NCI-H2171 treated with DMSO at 0.1 percent for 48 hours (cell line): ENCODE data around the gene DMGDH.
"Not testable (repeated sequence)": the region's sequence is repeated elsewhere in the genome, so short reads cannot be mapped to it uniquely, and the experiment has no call there.

ENCODE experiments used
- DNase-seq: peaks from one replicate; lab custom pipeline; 2025; lab: John Stamatoyannopoulos, UW

Gene DMGDH

GRCh38 chr5:79011219-79011836, 58.1 kb downstream of the DMGDH start:
- no peak for DNase-seq

DNA sequence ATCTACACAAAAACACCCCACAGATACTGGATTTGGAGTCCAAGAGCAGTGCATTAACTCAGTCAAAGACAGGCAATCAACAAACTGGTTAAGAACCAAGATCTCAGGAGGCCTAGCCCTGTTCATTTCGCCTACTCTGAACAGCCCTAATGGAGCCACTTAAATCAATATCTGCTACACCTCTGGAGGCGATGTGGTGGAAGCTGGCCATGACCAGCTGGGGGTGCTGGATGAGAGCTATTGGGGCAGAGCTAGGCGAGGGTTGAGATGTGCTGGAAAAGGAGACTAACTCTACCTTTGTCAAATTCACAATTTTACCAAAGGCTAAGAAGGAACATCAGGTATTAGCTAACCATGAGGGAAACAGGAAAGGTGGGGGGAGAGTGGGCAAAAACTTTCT, 61.1 kb downstream of the DMGDH start:
- no peak for DNase-seq

- DNase-seq: no peak
These were observed 61.6 kb downstream of the DMGDH start for GRCh38 chr5:79007872-79008271.

- no peak for DNase-seq
These were observed 63.4 kb downstream of the DMGDH start for GRCh38 chr5:79005936-79006631.

- no peak for DNase-seq
These were observed 64.3 kb downstream of the DMGDH start for GRCh38 chr5:79005151-79005550.

DNA sequence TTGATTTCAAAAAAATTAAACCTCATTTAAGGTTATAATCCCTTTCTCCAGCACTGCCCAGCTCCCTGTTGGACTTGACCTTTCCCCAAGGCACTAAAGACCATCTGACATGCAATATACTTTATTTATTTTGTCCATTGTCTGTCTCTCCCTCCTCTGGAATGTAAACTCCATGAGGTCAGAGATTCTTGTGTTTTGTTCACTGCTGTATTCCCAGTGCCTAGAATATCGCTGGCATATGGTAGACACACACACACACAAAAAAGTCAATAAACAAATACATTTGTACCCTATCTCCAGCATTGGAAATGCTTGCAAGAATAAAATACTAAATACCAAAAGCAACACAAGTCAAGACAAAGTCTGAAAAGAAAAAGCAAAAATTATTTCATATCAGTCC, 67.1 kb downstream of the DMGDH start:
- DNase-seq: no peak

DNA sequence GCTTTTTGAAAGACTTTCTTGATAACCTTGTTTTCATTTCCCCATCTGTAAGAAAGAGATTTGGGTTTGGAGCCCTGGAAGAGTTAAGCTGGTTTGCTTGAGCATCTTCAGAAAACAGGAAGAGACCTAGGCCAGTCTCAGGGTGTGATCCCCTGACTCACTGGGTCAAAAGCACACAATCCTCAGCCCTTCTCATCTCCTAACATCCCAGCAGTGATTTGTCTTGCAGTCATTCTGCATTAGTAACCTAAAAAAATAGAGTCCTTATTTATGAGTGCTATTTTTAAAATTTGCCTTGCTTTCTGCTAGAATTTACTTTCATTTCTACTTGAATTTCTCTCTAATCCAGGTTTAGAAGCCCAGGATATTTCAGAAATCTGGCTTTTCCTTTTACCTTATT, 68.0 kb downstream of the DMGDH start:
- no peak for DNase-seq

- DNase-seq: no peak
These were observed 72.4 kb downstream of the DMGDH start for GRCh38 chr5:78997090-78997489.

- DNase-seq: no peak
These were observed 73.9 kb downstream of the DMGDH start for GRCh38 chr5:78995521-78996007.

DNA sequence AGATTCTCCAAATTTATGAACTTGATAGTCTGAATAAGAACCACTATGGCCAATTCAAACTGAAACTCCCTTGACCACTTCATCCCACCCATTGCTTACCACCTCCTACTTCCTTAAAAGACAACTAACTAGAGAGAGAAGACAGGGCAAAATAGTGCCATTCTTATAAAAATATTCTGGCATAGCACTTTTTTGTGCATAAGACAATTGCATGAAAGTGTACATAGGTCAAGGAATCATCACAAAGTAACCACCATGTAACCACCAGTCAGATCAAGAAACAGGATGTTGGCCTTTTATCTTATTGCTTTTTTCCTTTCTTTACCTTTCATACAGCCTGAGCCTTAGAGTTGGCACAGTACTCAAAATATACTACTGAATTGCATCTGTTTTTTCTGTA, 76.3 kb downstream of the DMGDH start:
- no peak for DNase-seq

DNA sequence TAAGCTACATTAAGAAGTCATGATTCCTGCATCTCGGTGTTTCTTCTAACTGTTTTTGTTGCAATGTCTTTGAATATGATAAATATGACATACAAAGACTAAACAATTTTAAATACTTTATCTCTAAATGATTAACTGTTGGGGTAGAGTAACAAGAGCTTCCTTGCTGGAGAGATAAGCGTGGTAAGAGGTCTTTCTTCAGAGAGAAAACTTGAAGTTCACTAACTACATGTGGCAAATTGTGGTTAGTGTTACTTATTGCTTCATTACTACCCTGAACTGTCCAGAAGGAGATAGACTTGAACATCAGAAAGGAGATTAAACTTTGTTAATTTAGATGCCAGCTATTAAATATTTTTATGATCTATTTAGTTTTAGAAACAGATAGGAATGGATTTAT, 77.3 kb downstream of the DMGDH start:
- DNase-seq: no peak

- DNase-seq: no peak
These were observed 80.4 kb downstream of the DMGDH start for GRCh38 chr5:78989080-78989479.

- DNase-seq: no peak
These were observed 83.7 kb downstream of the DMGDH start for GRCh38 chr5:78985725-78986223.

DNA sequence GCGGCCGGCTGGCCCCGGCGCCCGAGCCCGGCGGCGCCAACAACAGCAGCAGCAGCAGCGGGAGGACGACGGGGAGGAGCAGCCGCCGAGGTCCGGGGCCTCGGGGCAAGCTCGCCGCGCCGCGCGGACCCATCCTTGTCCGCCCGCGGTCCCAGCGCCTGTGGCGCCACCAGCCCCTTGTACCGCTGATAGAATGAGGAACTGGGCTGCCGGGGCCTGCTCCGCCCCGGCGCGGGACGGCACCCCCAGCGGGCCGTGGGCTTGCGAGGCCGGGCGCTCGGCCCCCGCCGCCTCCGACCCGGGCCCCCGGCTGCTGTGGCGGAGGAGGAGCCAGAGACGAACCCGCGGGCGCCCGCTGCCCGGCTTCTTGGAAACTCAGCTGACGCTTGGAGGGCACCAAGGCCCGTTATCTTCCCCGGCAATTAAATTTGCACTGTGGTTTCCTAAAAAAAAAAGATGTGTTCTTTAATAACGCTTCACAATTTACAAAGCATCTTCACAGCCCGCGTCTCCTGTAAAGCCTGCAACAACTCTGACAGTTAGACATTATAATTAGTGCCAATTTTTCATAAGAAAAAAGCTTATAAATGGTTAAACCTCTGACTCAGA, 84.3 kb downstream of the DMGDH start, which contains the start of gene ARSB:
Gene ARSB, minus strand, starts transcription at position 195 of the 609 bp plus-strand sequence. Its CDS starts 62 bp downstream, at position 133.
- peak; percentile 31 for DNase-seq

DNA sequence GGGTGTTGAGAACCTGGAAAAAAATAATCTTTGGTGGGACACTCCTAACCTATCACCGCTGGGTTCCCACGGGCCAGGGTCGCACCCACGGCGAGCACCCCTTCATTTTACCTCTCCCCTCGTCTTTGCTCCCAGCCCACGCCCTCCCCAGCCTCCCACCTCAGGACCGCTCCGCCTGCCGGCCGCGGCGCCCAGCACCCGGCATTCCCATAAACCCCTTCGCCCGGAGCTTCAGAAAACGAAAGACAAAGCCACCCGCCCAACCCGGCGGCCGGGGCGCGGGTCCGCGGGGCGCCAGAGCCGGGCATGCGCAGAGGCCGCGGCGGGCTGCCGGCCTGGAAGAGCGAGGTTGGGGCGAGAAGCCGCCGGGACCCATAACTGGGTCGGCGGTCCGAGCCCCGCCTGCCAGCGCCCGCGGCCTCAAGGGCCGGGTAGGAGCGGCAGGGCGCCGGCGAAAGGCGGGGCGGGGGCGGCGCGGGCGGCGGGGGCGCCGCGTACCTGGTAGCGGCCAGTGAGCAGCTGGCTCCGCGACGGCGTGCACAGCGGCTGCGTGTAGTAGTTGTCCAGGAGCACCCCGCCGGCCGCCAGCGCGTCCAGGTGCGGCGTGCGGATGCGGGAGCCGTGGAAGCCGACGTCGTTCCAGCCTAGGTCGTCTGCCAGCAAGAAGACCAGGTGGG, 84.9 kb downstream of the DMGDH start:
- peak; percentile 72 for DNase-seq

GRCh38 chr5:78983601-78984438, 85.7 kb downstream of the DMGDH start:
- DNase-seq: peak; percentile 56

DNA sequence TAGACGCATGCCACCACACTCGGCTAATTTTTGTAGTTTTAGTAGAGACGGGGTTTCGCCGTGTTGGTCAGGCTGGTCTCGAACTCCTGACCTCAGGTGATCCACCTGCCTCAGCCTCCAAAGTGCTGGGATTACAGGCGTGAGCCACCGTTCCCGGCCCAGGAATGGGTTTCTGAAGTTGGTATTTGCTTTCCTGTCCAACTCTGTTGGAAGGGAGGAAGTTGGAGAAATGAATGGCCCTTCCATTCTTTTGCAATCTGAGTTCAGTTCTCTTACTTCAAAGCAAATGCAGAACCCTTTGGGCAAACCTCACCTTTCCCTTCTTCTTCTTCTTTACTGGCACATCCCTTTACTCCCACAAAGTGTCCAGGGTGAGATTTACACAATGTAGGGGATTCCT, 86.3 kb downstream of the DMGDH start:
- DNase-seq: not testable (repeated sequence)

- DNase-seq: no peak
These were observed 89.6 kb downstream of the DMGDH start for GRCh38 chr5:78979909-78980308.

DNA sequence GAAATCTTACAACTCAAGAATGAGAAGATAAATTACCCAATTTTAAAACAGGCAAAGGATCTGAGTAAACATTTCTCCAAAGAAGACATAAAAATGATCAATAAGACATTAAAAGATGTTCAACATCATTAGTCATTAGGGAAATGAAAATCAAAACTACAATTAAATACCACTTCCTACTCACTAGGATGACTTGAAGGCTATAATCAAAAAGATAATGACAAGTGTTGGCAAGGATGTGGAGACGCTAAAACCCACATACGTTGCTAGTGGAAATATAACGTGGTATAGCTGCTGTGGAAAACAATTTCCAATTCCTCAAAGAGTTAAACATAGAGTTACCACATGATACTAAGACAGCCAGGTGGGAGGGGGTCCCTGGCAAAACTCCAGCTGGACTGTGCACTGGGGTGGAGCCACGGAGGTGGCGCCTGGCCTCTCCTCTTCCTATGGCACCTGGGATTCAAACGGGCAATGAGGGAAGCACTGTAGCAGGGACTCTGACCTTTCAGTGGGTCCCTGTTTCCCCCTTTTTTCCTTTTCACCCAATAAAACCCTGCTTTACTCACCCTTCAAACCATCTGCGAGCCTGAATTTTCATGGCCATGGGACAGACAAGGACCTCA, 90.2 kb downstream of the DMGDH start:
- DNase-seq: no peak

- no peak for DNase-seq
These were observed 94.4 kb downstream of the DMGDH start for GRCh38 chr5:78975035-78975434.

- no peak for DNase-seq
These were observed 94.9 kb downstream of the DMGDH start for GRCh38 chr5:78974601-78975000.
